ENCODE measurements around the gene LSAMP. TPM values are rescaled to one million over a fixed set of nuclear protein-coding genes. Genes with fewer than 3 reads are reported as not detected.

LSAMP gene
- total and polyA plus RNA-seq, 2 of the 8 experiments (the other 6 are each of a cell fraction or from before 2014, with no cell fraction given) = 1.8 to 5.7 TPM

GRCh38 chr3:116246406-116246980 lies 198.8 kb downstream of the LSAMP start:
- Histone ChIP-seq H3K56ac (replicated peaks; ENCODE audit: insufficient read length, low read depth, low read length) (no peak overlapping the region), H3K4ac (replicated peaks; ENCODE audit: insufficient read length, low read depth, low read length) (no peak overlapping the region), H4K5ac (ENCODE audit: insufficient read length, low read depth, low read length) (no peak overlapping the region), H3K14ac (ENCODE audit: insufficient read length) (no peak overlapping the region), H3K4me3 (ENCODE audit: extremely low read depth in 1 of 4, insufficient read depth in 2 of 4, low read depth in 3 of 4, low read length in 4 of 4) (no peak overlapping the region), H2BK20ac (ENCODE audit: low read length) (no peak overlapping the region), H2BK120ac (replicated peaks; ENCODE audit: low read depth, low read length) (no peak overlapping the region), H2AK5ac (ENCODE audit: low read depth, low read length) (no peak overlapping the region), H3K4me2 (ENCODE audit: insufficient read depth in 1 of 2, low read depth in 2 of 2, low read length in 2 of 2) (no peak overlapping the region), H3K27me3 (replicated peaks in 1 of 4; ENCODE audit: control insufficient read depth in 3 of 4, extremely low read depth in 1 of 4, insufficient read depth in 3 of 4, low read length in 3 of 4) (no peaks in the 10 kb centered on the region), H2BK15ac (ENCODE audit: low read length) (no peak overlapping the region), H3K79me1 (ENCODE audit: low read depth, low read length) (no peaks in the 10 kb centered on the region), H2BK5ac (ENCODE audit: low read depth, low read length) (no peak overlapping the region), H3K79me2 (ENCODE audit: control insufficient read depth in 1 of 2, insufficient read depth in 2 of 2, low read length in 2 of 2) (no peaks in the 10 kb centered on the region), H2BK12ac (ENCODE audit: low read depth, low read length) (no peak overlapping the region), H3K4me1 (replicated peaks in 1 of 4; ENCODE audit: control insufficient read depth in 3 of 4, insufficient read depth in 4 of 4, low read length in 3 of 4) (no peaks in the 10 kb centered on the region; a peak in 1 of 7 replicates), H2AFZ (ENCODE audit: low read length) (no peak overlapping the region), H4K91ac (replicated peaks; ENCODE audit: insufficient read length, low read length) (no peak overlapping the region), H3K23me2 (ENCODE audit: low read depth, low read length) (no peaks in the 10 kb centered on the region), H4K8ac (ENCODE audit: extremely low read depth, insufficient read depth, low read length) (no peak overlapping the region), H3K36me3 (ENCODE audit: control insufficient read depth in 2 of 4, insufficient read depth in 4 of 4, low read length in 3 of 4) (no peaks in the 10 kb centered on the region), H3K18ac (ENCODE audit: extremely low read depth, low read length) (no peak overlapping the region), H3K9ac (replicated peaks in 1 of 4; ENCODE audit: extremely low read depth in 1 of 4, low read depth in 3 of 4, low read length in 3 of 4) (no peak overlapping the region), H3K23ac (ENCODE audit: insufficient read length) (no peak overlapping the region), H4K20me1 (replicated peaks in 1 of 2; ENCODE audit: control insufficient read depth in 1 of 2, insufficient read depth in 2 of 2, low read length in 2 of 2) (no peaks in the 10 kb centered on the region), H3K9me3 (ENCODE audit: insufficient read depth in 2 of 2, low read depth in 1 of 2, low read length in 1 of 2) (no peaks in the 10 kb centered on the region), H3K27ac (ENCODE audit: low read depth, low read length) (no peak overlapping the region)
- ChIA-PET CTCF (ENCODE audit: partially characterized antibody) (no interaction called here), POLR2A (ENCODE audit: partially characterized antibody) (no interaction called here)
- 91% methylated on average over 7 of the region's 7 CpGs; no CpG with 5 or more reads in 1 of the 2 experiments for WGBS, 2 experiments (ENCODE audit: extremely low coverage in 1 of 2, insufficient coverage in 1 of 2, insufficient read length in 1 of 2, insufficient replicate concordance in 2 of 2, low coverage in 1 of 2, low lambda C conversion rate in 2 of 2, missing lambda C conversion rate in 1 of 2)
- FAIRE-seq (no peak), DNase-seq (ENCODE audit: low read depth in 1 of 2, low spot score in 2 of 2) (no peak)
- TF ChIP-seq SIN3A (conservative IDR thresholded peaks at IDR 0.05 in 1 of 2, IDR thresholded peaks at IDR 0.05 in 1 of 2; ENCODE audit: low read depth in 1 of 2, low read length in 2 of 2) = no peak
- TF ChIP-seq JUND (IDR thresholded peaks at IDR 0.05; ENCODE audit: low read length) = no peak
- TF ChIP-seq SP1 (IDR thresholded peaks at IDR 0.05; ENCODE audit: low read depth, low read length) = no peak
- TF ChIP-seq SRF (IDR thresholded peaks at IDR 0.05; ENCODE audit: low read depth, low read length) = no peak
- no peak for TF ChIP-seq RXRA (IDR thresholded peaks at IDR 0.05; ENCODE audit: insufficient read depth, low read depth, low read length)
- TF ChIP-seq E2F6 (IDR thresholded peaks at IDR 0.05) = no peak
- no peak for TF ChIP-seq SUZ12 (IDR thresholded peaks at IDR 0.05; ENCODE audit: low read length)
- no peak for TF ChIP-seq ZNF274 (IDR thresholded peaks at IDR 0.05; ENCODE audit: borderline replicate concordance, extremely low read depth, low read length)
- no peak for TF ChIP-seq CHD1 (IDR thresholded peaks at IDR 0.05; ENCODE audit: low read depth, low read length)
- no peak for TF ChIP-seq TCF12 (IDR thresholded peaks at IDR 0.05; ENCODE audit: low read depth, low read length)
- TF ChIP-seq CBX5 (IDR thresholded peaks at IDR 0.05; ENCODE audit: low read depth, low read length) = no peak
- no peak for TF ChIP-seq GTF2F1 (IDR thresholded peaks at IDR 0.05; ENCODE audit: borderline replicate concordance, low read depth, low read length)
- no peak for TF ChIP-seq HDAC2 (IDR thresholded peaks at IDR 0.05; ENCODE audit: borderline replicate concordance in 1 of 2, low read depth in 2 of 2, low read length in 2 of 2)
- TF ChIP-seq SIRT6 (IDR thresholded peaks at IDR 0.05; ENCODE audit: low read length) = no peak

Data from H1 (cell line).